ENCODE data around the gene RPS18. TPM values are rescaled to one million over a fixed set of nuclear protein-coding genes. Genes with fewer than 3 reads are reported as not detected.

The RPS18 gene
- polyA plus RNA-seq, 1 of the 3 experiments (the other 2 are of a cell fraction), result 12,112 TPM

DNA sequence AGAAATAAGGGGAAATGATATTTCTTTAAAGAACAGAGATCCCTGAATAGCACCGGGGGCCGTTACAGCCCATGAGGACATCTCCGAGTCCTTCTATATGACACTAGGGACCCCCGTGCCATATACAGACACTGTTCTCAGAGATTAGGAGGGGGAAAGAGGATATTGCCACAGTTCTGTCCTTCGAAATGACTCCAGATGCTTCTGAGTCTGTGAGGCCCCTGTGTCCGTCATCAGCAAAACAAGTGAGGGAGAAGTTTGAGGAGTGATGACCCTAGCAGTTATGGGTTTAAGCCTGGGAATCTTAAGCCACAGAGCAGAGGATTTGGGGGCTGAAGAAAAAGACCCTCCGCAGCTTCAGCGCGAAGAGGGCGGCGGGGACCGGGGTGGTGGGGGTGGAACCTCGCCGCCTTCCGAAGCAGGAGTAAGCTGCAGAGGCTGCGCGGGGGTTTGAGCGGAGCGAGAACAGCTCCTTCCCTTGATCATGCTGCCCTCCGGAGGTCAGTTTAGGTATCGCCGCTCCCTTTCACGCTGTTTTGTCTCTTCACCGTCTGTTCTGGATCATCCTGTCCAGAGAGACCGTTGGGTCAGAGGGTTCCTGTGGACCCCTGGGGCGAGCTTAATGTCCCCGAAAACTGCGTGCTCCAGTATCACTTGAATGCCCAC lies 23.8 kb upstream of the RPS18 start:
- H3K4me2 ChIP-seq, result peak overlapping the region; percentile 98
- H2AFZ ChIP-seq (ENCODE audit: low read depth), result peak overlapping the region; percentile 88
- H3K9me3 ChIP-seq, result no peaks in the 10 kb centered on the region
- H3K27me3 ChIP-seq (ENCODE audit: insufficient read depth), result no peaks in the 10 kb centered on the region; the same call in 1 of the 2 replicates
- H3K4me1 ChIP-seq (ENCODE audit: control insufficient read depth in 1 of 2, insufficient read depth in 2 of 2, low read depth in 1 of 2, low read length in 1 of 2), result peaks cover 21 to 30% of the 10 kb centered on the region in 2 experiments
- H3K79me2 ChIP-seq (ENCODE audit: insufficient read depth), result peaks cover 10% of the 10 kb centered on the region; the same call in 1 of the 2 replicates
- peaks cover 34% of the 10 kb centered on the region for H3F3A ChIP-seq (replicated peaks; ENCODE audit: insufficient read depth)
- peak overlapping the region; percentile 96 for H3K27ac ChIP-seq (ENCODE audit: low read depth in 2 of 2, low read length in 1 of 2)
- DNase-seq, result peak; percentile 81
- no peaks in the 10 kb centered on the region for H3K9me2 ChIP-seq
- no peaks in the 10 kb centered on the region for H4K20me1 ChIP-seq (ENCODE audit: insufficient read depth)
- WGBS (ENCODE audit: low lambda C conversion rate), result 14% methylated on average over 25 of the region's 28 CpGs
- peak overlapping the region; percentile 72 for H3K9ac ChIP-seq
- ChIA-PET POLR2A (interaction anchor here (1.0 to 3.0 kb wide), 7 partner anchors 11 to 354 kb away, joined by 3 to 18 read pairs (median 5); partner anchors contain the start of genes B3GALT4, HSD17B8, RING1 and RPS18), CTCF (interaction anchor here (0.6 to 7.3 kb wide), 64 partner anchors 11 to 394 kb away, joined by 3 to 96 read pairs (median 6); partner anchors contain the start of genes B3GALT4, HLA-DMA, HLA-DMB and HLA-DOA)
- peak overlapping the region; percentile 62 to 76 for H3K4me3 ChIP-seq (ENCODE audit: low read depth in 2 of 2, low read length in 1 of 2)
- peaks cover 6 to 9% of the 10 kb centered on the region in 2 experiments for H3K36me3 ChIP-seq (replicated peaks in 1 of 2; ENCODE audit: control insufficient read depth in 1 of 2, insufficient read depth in 2 of 2, low read length in 1 of 2)
- TF ChIP-seq ELF1 (IDR thresholded peaks at IDR 0.05) (no peak), RCOR1 (IDR thresholded peaks at IDR 0.05; ENCODE audit: low read length) (no peak), RFX5 (IDR thresholded peaks at IDR 0.05; ENCODE audit: low read length) (no peak), SIN3A (IDR thresholded peaks at IDR 0.05; ENCODE audit: borderline replicate concordance, low read depth, low read length) (peak; percentile 52; the same call in 1 of the 2 replicates), FOXM1 (IDR thresholded peaks at IDR 0.05; ENCODE audit: low read depth) (no peak), YY1 (IDR thresholded peaks at IDR 0.05; ENCODE audit: low read depth) (no peak), TEAD4 (IDR thresholded peaks at IDR 0.05; ENCODE audit: borderline replicate concordance, insufficient read depth) (no peak), MEF2A (IDR thresholded peaks at IDR 0.05; ENCODE audit: borderline replicate concordance, low read depth) (no peak), GABPA (IDR thresholded peaks at IDR 0.05; ENCODE audit: low read depth) (no peak), MXI1 (IDR thresholded peaks at IDR 0.05; ENCODE audit: low read depth, low read length) (peak; percentile 14; the same call in 1 of the 2 replicates), EP300 (IDR thresholded peaks at IDR 0.05; ENCODE audit: borderline replicate concordance in 1 of 2, low read depth in 1 of 2, low read length in 1 of 2) (no peak), SMC3 (IDR thresholded peaks at IDR 0.05; ENCODE audit: low read depth, low read length) (peak; percentile 79), RXRA (IDR thresholded peaks at IDR 0.05; ENCODE audit: borderline replicate concordance, low read depth) (no peak), FOSL2 (IDR thresholded peaks at IDR 0.05; ENCODE audit: borderline replicate concordance, low read depth) (no peak), TAF1 (IDR thresholded peaks at IDR 0.05; ENCODE audit: borderline replicate concordance, low read depth, low read length) (peak; percentile 2; the same call in 1 of the 2 replicates), CHD2 (IDR thresholded peaks at IDR 0.05; ENCODE audit: low read length, partially characterized antibody) (peak; percentile 22), FOXJ3 (CRISPR knock-in tag; IDR thresholded peaks at IDR 0.05) (no peak), NRF1 (IDR thresholded peaks at IDR 0.05; ENCODE audit: low read depth, low read length) (peak; percentile 41; the same call in 1 of the 2 replicates), JUND (IDR thresholded peaks at IDR 0.05) (no peak), EZH2phosphoT487 (IDR thresholded peaks at IDR 0.05; ENCODE audit: borderline replicate concordance, low read depth) (no peak), GATA2 (CRISPR knock-in tag; IDR thresholded peaks at IDR 0.05) (no peak)
- TF ChIP-seq, protein P1, sequence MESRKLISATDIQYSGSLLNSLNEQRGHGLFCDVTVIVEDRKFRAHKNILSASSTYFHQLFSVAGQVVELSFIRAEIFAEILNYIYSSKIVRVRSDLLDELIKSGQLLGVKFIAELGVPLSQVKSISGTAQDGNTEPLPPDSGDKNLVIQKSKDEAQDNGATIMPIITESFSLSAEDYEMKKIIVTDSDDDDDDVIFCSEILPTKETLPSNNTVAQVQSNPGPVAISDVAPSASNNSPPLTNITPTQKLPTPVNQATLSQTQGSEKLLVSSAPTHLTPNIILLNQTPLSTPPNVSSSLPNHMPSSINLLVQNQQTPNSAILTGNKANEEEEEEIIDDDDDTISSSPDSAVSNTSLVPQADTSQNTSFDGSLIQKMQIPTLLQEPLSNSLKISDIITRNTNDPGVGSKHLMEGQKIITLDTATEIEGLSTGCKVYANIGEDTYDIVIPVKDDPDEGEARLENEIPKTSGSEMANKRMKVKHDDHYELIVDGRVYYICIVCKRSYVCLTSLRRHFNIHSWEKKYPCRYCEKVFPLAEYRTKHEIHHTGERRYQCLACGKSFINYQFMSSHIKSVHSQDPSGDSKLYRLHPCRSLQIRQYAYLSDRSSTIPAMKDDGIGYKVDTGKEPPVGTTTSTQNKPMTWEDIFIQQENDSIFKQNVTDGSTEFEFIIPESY (IDR thresholded peaks at IDR 0.05; ENCODE audit: borderline replicate concordance, low read depth), result no peak
- TF ChIP-seq, protein P2, sequence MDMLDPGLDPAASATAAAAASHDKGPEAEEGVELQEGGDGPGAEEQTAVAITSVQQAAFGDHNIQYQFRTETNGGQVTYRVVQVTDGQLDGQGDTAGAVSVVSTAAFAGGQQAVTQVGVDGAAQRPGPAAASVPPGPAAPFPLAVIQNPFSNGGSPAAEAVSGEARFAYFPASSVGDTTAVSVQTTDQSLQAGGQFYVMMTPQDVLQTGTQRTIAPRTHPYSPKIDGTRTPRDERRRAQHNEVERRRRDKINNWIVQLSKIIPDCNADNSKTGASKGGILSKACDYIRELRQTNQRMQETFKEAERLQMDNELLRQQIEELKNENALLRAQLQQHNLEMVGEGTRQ (IDR thresholded peaks at IDR 0.05; ENCODE audit: borderline replicate concordance, low read depth, low read length), result no peak
- TF ChIP-seq, protein P3, sequence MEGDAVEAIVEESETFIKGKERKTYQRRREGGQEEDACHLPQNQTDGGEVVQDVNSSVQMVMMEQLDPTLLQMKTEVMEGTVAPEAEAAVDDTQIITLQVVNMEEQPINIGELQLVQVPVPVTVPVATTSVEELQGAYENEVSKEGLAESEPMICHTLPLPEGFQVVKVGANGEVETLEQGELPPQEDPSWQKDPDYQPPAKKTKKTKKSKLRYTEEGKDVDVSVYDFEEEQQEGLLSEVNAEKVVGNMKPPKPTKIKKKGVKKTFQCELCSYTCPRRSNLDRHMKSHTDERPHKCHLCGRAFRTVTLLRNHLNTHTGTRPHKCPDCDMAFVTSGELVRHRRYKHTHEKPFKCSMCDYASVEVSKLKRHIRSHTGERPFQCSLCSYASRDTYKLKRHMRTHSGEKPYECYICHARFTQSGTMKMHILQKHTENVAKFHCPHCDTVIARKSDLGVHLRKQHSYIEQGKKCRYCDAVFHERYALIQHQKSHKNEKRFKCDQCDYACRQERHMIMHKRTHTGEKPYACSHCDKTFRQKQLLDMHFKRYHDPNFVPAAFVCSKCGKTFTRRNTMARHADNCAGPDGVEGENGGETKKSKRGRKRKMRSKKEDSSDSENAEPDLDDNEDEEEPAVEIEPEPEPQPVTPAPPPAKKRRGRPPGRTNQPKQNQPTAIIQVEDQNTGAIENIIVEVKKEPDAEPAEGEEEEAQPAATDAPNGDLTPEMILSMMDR (IDR thresholded peaks at IDR 0.05), result peak; percentile 88
- TF ChIP-seq, protein P4, sequence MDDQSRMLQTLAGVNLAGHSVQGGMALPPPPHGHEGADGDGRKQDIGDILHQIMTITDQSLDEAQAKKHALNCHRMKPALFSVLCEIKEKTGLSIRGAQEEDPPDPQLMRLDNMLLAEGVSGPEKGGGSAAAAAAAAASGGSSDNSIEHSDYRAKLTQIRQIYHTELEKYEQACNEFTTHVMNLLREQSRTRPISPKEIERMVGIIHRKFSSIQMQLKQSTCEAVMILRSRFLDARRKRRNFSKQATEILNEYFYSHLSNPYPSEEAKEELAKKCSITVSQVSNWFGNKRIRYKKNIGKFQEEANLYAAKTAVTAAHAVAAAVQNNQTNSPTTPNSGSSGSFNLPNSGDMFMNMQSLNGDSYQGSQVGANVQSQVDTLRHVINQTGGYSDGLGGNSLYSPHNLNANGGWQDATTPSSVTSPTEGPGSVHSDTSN (IDR thresholded peaks at IDR 0.05), result no peak
- TF ChIP-seq, protein P5, sequence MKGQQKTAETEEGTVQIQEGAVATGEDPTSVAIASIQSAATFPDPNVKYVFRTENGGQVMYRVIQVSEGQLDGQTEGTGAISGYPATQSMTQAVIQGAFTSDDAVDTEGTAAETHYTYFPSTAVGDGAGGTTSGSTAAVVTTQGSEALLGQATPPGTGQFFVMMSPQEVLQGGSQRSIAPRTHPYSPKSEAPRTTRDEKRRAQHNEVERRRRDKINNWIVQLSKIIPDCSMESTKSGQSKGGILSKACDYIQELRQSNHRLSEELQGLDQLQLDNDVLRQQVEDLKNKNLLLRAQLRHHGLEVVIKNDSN (IDR thresholded peaks at IDR 0.05; ENCODE audit: borderline replicate concordance, low read depth), result peak; percentile 15; the same call in 1 of the 2 replicates
- TF ChIP-seq, protein P6, sequence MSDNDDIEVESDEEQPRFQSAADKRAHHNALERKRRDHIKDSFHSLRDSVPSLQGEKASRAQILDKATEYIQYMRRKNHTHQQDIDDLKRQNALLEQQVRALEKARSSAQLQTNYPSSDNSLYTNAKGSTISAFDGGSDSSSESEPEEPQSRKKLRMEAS (IDR thresholded peaks at IDR 0.05; ENCODE audit: low read depth), result peak; percentile 36; the same call in 1 of the 2 replicates
